ENCODE measurements around the gene LRRC46. TPM values are rescaled to one million over a fixed set of nuclear protein-coding genes. Genes with fewer than 3 reads are reported as not detected.

Gene LRRC46
- polyA plus RNA-seq, 1 experiment = 0.67 TPM

GRCh38 chr17:47804461-47804860 lies 27.0 kb upstream of the LRRC46 start:
- CTCF ChIA-PET = no interaction called here
- POLR2A ChIA-PET = no interaction called here
- no peak overlapping the region for H3K27ac ChIP-seq (ENCODE audit: low read depth, low read length)
- H3K27me3 ChIP-seq (ENCODE audit: control insufficient read depth, insufficient read depth, low read length) = peaks cover 30% of the 10 kb centered on the region
- TF ChIP-seq CTCF (IDR thresholded peaks at IDR 0.05; ENCODE audit: low read depth, low read length) = no peak
- H3K4me3 ChIP-seq (ENCODE audit: low read depth, low read length) = no peak overlapping the region
- no peak for DNase-seq (ENCODE audit: low read depth, low spot score)
- no peaks in the 10 kb centered on the region; the same call in 1 of the 2 replicates for H3K9me3 ChIP-seq (ENCODE audit: control insufficient read depth, insufficient read depth, low read length)

GRCh38 chr17:47806026-47806912 lies 25.2 kb upstream of the LRRC46 start:
- DNase-seq (ENCODE audit: low read depth, low spot score) = no peak
- H3K27me3 ChIP-seq (ENCODE audit: control insufficient read depth, insufficient read depth, low read length) = peaks cover 23% of the 10 kb centered on the region
- no peaks in the 10 kb centered on the region; the same call in 1 of the 2 replicates for H3K9me3 ChIP-seq (ENCODE audit: control insufficient read depth, insufficient read depth, low read length)
- ChIA-PET POLR2A (no interaction called here), CTCF (no interaction called here)
- H3K4me3 ChIP-seq (ENCODE audit: low read depth, low read length) = no peak overlapping the region
- no peak overlapping the region for H3K27ac ChIP-seq (ENCODE audit: low read depth, low read length)
- no peak for TF ChIP-seq CTCF (IDR thresholded peaks at IDR 0.05; ENCODE audit: low read depth, low read length)

- POLR2A ChIA-PET = no interaction called here
- no peak overlapping the region for H3K4me3 ChIP-seq (ENCODE audit: low read depth, low read length)
- TF ChIP-seq CTCF (IDR thresholded peaks at IDR 0.05; ENCODE audit: low read depth, low read length) = no peak
- no peak overlapping the region for H3K27ac ChIP-seq (ENCODE audit: low read depth, low read length)
- CTCF ChIA-PET = no interaction called here
- no peaks in the 10 kb centered on the region; the same call in 1 of the 2 replicates for H3K9me3 ChIP-seq (ENCODE audit: control insufficient read depth, insufficient read depth, low read length)
- no peak for DNase-seq (ENCODE audit: low read depth, low spot score)
- peaks cover 19% of the 10 kb centered on the region for H3K27me3 ChIP-seq (ENCODE audit: control insufficient read depth, insufficient read depth, low read length)
Observed at GRCh38 chr17:47806913-47807255, 24.6 kb upstream of the LRRC46 start.

GRCh38 chr17:47807421-47807820 lies 24.0 kb upstream of the LRRC46 start:
- Histone ChIP-seq H3K9me3 (ENCODE audit: control insufficient read depth, insufficient read depth, low read length) (no peaks in the 10 kb centered on the region; the same call in 1 of the 2 replicates), H3K4me3 (ENCODE audit: low read depth, low read length) (no peak overlapping the region), H3K27ac (ENCODE audit: low read depth, low read length) (no peak overlapping the region), H3K27me3 (ENCODE audit: control insufficient read depth, insufficient read depth, low read length) (peaks cover 19% of the 10 kb centered on the region)
- POLR2A ChIA-PET = no interaction called here
- TF ChIP-seq CTCF (IDR thresholded peaks at IDR 0.05; ENCODE audit: low read depth, low read length) = no peak
- DNase-seq (ENCODE audit: low read depth, low spot score) = no peak
- CTCF ChIA-PET = no interaction called here

GRCh38 chr17:47808036-47808829 lies 23.2 kb upstream of the LRRC46 start:
- TF ChIP-seq CTCF (IDR thresholded peaks at IDR 0.05; ENCODE audit: low read depth, low read length) = no peak
- CTCF ChIA-PET = no interaction called here

More at GRCh38 chr17:47808036-47808829, 23.2 kb upstream of the LRRC46 start:
- Histone ChIP-seq H3K27me3 (ENCODE audit: control insufficient read depth, insufficient read depth, low read length) (peaks cover 15% of the 10 kb centered on the region), H3K27ac (ENCODE audit: low read depth, low read length) (no peak overlapping the region), H3K4me3 (ENCODE audit: low read depth, low read length) (no peak overlapping the region), H3K9me3 (ENCODE audit: control insufficient read depth, insufficient read depth, low read length) (no peaks in the 10 kb centered on the region; the same call in 1 of the 2 replicates)
- no peak for DNase-seq (ENCODE audit: low read depth, low spot score)
- POLR2A ChIA-PET = interaction anchor here (0.6 kb wide), 1 partner anchor 619 kb away, joined by 7 read pairs; no protein-coding TSS in a partner anchor

Measured in AG04450 (cell line).